ENCODE results near the gene AK1.
A peak's percentile ranks its signal among the peaks of the same experiment; 100 is the strongest.

AK1 gene

DNA sequence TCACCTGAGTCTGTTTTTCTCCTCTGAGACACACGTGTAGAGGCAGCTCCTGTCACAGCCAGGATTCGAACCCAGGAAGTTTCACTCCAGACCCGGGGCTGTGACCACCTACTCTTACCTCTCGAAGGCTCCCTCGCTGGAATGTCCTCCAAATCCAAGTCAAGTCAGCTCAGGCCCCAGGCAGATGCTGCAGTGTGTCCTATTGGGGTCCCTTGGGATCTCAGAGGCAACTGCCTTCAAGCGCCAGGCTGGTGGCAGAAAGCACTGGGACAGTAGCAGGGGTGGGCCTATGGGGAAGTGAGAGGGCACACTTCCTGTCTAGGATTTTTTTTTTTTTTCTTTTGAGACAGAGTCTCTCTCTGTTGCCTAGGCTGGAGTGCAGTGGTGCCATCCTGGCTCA is 40.1 kb upstream of the AK1 start:
- FAIRE-seq (no peak), DNase-seq (ENCODE audit: insufficient read length) (no peak)
- TF ChIP-seq TAF1 (IDR thresholded peaks at IDR 0.05; ENCODE audit: borderline replicate concordance, low read depth, low read length) (no peak), POLR2AphosphoS5 (IDR thresholded peaks at IDR 0.05; ENCODE audit: low read depth, low read length) (no peak), POLR2A (IDR thresholded peaks at IDR 0.05; ENCODE audit: low read depth, low read length) (no peak)

DNA sequence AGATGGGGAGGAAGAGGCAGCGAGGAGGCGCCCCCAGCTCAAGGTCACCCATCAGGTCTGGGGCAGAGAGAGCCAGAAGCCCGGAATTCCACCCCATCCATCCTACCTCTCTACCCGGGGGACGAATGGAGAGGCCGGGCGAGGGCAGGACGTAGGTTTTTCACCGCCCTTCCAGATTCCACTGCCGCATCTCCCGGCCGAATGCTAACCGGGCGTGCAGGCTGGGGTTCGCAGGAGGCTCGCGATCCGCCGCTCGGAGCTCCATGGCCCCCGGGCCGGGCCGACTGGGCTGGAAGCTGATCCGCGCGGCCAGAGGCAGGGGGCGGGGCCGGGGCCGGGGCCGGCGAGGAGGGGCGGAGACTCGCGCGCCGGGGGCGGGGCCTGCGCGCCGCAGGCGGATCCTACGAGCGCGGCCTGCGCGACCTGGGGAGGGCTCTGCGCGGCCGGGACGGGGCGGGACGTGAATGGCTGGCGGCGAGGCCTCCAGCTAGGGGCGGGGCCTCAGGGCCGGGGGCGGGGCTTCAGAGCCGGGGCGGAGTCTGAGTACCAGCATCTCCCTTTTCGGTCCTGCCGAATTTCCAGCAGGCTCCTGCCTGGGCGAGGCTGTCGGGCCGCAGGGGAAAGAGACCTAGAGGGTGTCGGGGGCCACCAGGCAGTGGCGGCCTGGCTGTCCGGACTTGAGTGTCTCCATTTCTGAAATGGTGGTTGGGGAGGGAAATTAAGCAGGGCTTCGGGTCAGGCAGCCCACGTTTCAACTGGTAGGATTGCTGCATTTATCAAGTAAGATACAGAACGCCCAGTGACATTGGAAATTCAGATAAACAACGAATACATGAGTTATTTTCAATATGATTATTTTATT is 39.5 kb upstream of the AK1 start, which contains the start of gene ST6GALNAC4:
ST6GALNAC4 (minus strand) TSS at position 322 of the 862 bp plus-strand sequence. CDS start 622 bp downstream, outside the sequence.
- TF ChIP-seq POLR2AphosphoS5 (IDR thresholded peaks at IDR 0.05; ENCODE audit: low read depth, low read length) (0 out of 2 replicates have a peak, but pooled peaks have one; percentile 40), POLR2A (IDR thresholded peaks at IDR 0.05; ENCODE audit: low read depth, low read length) (peak; percentile 74; the same call in 1 of the 2 replicates), TAF1 (IDR thresholded peaks at IDR 0.05; ENCODE audit: borderline replicate concordance, low read depth, low read length) (peak; percentile 59; the same call in 1 of the 2 replicates)
- DNase-seq (ENCODE audit: insufficient read length) (peak; percentile 94), FAIRE-seq (peak; percentile 94)

DNA sequence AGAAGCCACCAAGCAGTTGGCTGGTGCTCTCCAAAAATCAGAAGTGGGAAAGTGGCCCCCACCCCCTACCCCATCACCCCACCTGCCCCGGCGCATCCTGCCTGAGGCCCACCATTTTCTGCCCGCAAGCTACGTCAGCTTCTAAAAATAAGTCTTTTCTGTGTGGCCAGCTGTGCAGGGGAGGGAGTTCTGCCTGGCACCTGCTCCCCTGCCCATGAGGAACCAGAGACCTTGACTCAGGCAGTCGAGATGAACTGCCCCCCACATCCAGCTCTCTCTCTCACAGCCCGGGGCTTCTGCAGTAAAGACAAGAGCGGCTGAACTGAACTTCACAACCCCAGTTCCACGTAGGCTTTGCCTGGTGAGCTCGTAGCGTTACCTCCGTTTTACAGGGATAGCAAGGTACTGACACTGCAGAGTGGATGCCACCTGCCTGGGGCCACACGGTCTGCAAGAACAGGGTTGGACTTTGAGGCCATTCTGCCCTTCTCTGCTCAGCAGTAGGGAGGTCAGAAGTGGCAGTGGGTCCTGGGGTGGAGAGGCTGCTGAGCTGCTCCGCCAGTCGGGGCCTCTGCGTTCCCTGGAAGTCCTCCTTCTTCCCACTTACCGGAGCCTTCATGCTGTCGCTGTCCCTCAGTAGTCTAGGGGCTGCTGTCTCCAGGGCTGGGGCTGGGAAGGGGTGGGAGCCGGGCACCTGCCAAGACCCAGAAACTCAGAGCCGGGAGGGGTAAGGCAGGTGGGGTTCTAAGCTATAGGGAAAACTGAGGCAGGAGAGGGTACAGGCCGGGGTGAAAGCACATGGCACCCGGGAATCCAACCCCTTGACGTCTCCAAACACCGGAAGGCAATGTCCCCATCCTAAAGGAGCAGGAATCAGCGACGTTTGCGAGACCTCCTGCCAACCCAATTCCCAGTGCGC is 38.6 kb upstream of the AK1 start:
- DNase-seq (ENCODE audit: insufficient read length) (no peak), FAIRE-seq (peak; percentile 86)
- TF ChIP-seq POLR2AphosphoS5 (IDR thresholded peaks at IDR 0.05; ENCODE audit: low read depth, low read length): peak; percentile 80
- no peak; the same call in 1 of the 2 replicates for TF ChIP-seq TAF1 (IDR thresholded peaks at IDR 0.05; ENCODE audit: borderline replicate concordance, low read depth, low read length)
- TF ChIP-seq POLR2A (IDR thresholded peaks at IDR 0.05; ENCODE audit: low read depth, low read length): peak; percentile 71

DNA sequence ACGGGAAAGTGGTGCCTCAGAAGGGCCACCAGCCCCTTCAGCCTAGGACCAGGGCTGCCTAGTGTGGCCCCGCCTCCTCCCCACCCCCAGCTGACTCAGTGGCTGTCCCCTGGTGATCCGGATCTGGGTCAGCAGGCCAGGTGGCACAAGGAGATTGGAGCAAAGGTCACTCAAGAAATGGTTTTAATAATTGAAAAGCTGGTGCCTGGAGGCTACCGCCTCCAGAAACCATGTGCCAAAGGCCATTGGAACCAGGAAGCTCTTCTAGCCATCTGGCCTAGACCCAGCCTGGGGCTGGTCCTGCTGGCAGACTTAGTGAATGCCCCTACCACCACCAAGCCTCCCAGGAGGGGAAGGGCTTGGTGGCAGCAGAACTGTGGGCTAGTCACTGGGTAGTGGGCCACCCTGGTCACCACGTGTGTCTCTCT is 37.9 kb upstream of the AK1 start:
- no peak for FAIRE-seq
- no peak for DNase-seq (ENCODE audit: insufficient read length)

DNA sequence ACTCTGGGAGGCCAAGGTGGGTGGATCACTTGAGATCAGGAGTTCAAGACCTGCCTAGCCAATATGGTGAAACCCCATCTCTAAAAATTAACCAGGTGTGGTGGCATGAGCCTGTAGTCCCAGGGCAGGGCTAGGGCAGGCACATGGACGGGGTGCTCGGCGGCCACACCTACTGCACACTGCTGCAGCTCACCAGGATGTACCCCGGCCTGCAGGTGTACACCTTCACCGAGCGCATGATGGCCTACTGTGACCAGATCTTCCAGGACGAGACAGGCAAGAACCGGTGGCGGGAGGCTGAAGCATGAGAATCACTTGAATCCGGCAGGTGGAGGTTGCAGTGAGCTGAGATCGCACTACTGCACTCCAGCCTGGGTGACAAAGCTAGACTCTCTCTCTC is 36.2 kb upstream of the AK1 start:
- DNase-seq (ENCODE audit: insufficient read length): no peak
- TF ChIP-seq POLR2A (IDR thresholded peaks at IDR 0.05; ENCODE audit: low read depth, low read length) (no peak), POLR2AphosphoS5 (IDR thresholded peaks at IDR 0.05; ENCODE audit: low read depth, low read length) (no peak), TAF1 (IDR thresholded peaks at IDR 0.05; ENCODE audit: borderline replicate concordance, low read depth, low read length) (no peak)
- no peak for FAIRE-seq

More for the DNA sequence above, 37.9 kb upstream of the AK1 start:
- TF ChIP-seq TAF1 (IDR thresholded peaks at IDR 0.05; ENCODE audit: borderline replicate concordance, low read depth, low read length) (no peak), POLR2AphosphoS5 (IDR thresholded peaks at IDR 0.05; ENCODE audit: low read depth, low read length) (no peak; the same call in 1 of the 2 replicates), POLR2A (IDR thresholded peaks at IDR 0.05; ENCODE audit: low read depth, low read length) (no peak)

DNA sequence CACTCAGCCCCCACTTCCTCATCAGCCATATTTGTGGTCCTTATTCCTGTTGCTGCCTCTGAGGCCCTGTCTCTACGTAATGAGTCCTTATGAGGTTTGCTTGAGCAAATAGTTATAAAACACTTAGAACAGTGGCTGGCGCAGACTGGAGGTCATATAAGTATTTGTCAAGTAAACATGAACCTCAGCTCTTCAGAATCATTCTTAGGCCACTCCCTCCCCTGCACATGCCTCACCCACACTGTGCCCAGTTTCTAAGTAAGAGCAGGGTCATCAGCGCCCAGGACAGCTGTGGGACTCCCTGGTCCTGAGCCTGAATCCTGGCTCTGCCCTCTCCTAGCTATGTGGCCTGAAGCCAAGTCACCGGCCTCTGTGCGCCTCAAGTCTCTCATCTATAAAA is 35.4 kb upstream of the AK1 start:
- TF ChIP-seq POLR2A (IDR thresholded peaks at IDR 0.05; ENCODE audit: low read depth, low read length) (no peak), POLR2AphosphoS5 (IDR thresholded peaks at IDR 0.05; ENCODE audit: low read depth, low read length) (no peak), TAF1 (IDR thresholded peaks at IDR 0.05; ENCODE audit: borderline replicate concordance, low read depth, low read length) (no peak)
- DNase-seq (ENCODE audit: insufficient read length) (no peak), FAIRE-seq (no peak)

DNA sequence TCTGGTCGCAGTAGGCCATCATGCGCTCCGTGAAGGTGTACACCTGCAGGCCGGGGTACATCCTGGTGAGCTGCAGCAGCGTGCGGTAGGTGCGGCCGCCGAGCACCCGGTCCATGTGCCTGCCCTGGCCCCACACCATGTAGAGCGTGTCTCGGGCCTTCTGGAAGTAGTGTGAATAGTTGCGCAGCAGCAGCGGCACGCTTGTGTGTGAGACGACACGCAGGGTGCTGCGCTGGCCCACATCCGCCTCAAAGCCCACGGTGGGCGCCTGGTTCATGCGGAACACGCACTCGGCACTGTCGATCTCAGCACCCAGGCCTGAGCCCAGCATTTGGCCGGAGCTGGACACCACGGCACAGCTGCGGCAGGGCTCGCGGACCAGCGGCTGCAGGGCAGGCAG is 34.8 kb upstream of the AK1 start:
- TF ChIP-seq POLR2AphosphoS5 (IDR thresholded peaks at IDR 0.05; ENCODE audit: low read depth, low read length): no peak
- TF ChIP-seq TAF1 (IDR thresholded peaks at IDR 0.05; ENCODE audit: borderline replicate concordance, low read depth, low read length): no peak
- TF ChIP-seq POLR2A (IDR thresholded peaks at IDR 0.05; ENCODE audit: low read depth, low read length): no peak
- FAIRE-seq (peak; percentile 46), DNase-seq (ENCODE audit: insufficient read length) (no peak)

DNA sequence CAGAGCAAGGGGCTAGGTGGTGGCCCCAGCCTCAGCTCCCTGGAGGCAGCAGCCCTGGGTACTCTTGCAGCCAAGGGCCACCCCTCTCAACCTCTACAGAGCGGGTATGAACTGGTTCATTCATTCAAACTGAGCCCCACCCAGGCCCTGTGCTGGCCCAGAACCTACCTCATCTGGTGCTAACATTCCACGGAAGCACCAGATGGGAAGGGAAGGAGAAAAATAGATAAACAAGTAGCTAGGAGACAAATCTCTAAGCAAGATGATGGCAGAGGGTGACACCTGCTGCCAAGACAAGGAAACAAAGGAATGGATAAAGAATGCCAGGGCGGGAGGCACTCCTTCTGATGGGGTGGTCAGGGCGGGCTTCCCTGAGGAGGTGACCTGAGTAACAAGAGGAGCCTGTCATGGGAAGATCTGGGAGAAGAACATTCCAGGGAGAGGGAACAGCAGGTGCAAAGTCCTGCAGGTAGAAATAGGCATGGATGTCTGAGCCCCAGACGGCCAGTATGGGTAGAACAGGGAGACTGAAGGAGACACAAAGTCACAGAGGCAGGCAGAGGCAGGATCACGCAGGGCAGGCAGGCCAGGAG is 33.2 kb upstream of the AK1 start:
- FAIRE-seq: no peak
- TF ChIP-seq POLR2A (IDR thresholded peaks at IDR 0.05; ENCODE audit: low read depth, low read length) (no peak), POLR2AphosphoS5 (IDR thresholded peaks at IDR 0.05; ENCODE audit: low read depth, low read length) (no peak), TAF1 (IDR thresholded peaks at IDR 0.05; ENCODE audit: borderline replicate concordance, low read depth, low read length) (no peak)
- DNase-seq (ENCODE audit: insufficient read length): no peak

DNA sequence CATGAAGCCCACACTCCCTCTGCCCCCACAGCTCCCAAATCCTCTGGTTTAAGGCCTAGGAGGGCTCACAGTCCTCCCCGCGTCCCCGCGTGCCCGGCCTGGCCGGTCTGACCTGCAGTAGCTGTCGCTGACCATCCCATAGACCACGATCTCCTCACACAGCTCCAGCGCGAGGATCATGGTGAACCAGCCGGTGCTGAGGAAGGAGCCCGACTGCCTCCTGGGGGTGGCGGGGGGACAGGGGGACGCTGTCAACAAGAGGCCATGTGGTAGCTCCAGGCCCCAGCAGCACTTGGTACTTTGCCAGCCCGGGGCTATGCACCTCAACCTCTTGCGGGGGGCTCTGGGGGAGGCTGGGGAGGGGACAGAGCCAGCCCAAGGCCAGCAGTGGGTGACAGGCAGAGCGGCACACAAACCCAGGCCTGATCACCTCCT is 32.4 kb upstream of the AK1 start:
- TF ChIP-seq POLR2AphosphoS5 (IDR thresholded peaks at IDR 0.05; ENCODE audit: low read depth, low read length) (no peak), TAF1 (IDR thresholded peaks at IDR 0.05; ENCODE audit: borderline replicate concordance, low read depth, low read length) (no peak), POLR2A (IDR thresholded peaks at IDR 0.05; ENCODE audit: low read depth, low read length) (no peak)
- no peak for FAIRE-seq
- no peak for DNase-seq (ENCODE audit: insufficient read length)

DNA sequence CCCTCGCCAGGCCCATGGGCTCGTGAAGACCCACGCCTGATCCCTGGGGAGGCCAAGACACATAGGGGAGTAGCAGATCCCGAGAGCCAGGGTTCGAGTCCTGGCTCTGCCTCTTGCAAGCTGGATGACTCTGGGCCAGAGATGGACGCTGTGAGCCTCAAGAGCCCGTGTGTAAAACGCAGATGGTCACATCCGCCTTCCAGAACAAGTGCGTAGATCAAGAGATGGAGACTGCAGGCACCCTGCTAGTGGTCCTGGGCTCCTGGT is 31.1 kb upstream of the AK1 start:
- no peak for TF ChIP-seq POLR2A (IDR thresholded peaks at IDR 0.05; ENCODE audit: low read depth, low read length)
- no peak for TF ChIP-seq TAF1 (IDR thresholded peaks at IDR 0.05; ENCODE audit: borderline replicate concordance, low read depth, low read length)
- TF ChIP-seq POLR2AphosphoS5 (IDR thresholded peaks at IDR 0.05; ENCODE audit: low read depth, low read length): no peak
- FAIRE-seq (no peak), DNase-seq (ENCODE audit: insufficient read length) (no peak)

Data from GM12892 (cell line).